ENCODE results near the gene NCAPG2. TPM values are rescaled to one million over a fixed set of nuclear protein-coding genes. Genes with fewer than 3 reads are reported as not detected.

The NCAPG2 gene
- polyA plus RNA-seq, 1 donor (not counting 4 experiments of a cell fraction or from before 2014, with no cell fraction given) = 16.5 TPM

DNA sequence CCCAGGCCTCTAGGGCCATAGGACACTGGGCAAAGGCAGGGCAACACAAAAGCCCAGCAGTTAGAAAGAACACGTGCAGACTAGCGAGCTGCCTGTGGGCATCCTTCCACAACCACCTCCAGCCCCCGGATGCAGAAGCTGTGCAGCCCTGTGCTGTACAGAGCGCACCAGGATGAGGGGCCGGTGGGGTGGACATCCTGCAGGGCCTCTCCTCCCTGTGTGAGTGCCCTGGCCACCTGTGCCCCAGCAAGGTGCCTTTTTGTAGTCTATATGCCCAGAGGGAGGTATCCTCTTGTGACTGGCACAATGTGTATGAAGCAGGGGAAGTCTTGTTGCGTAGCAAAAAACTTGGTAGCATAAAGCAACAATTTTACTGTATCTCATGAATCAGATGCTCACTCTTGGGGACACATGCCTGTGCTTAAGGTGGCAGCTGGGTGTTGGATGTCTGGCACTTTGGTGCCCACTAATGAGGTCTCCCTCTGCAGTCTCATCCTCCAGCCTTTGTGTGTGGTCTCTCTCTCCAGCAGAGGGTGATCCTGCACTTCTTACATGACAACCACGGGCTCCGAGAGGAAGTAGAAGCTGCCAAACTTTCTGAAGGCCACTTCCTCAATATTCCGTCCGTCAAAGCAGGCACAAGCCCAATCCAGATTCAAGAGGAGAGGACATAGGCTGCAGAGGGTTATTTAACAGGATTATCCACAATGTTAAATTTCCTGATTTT, 8.7 kb downstream of the NCAPG2 start:
- H3K9ac ChIP-seq (ENCODE audit: control insufficient read depth, extremely low read depth, insufficient read depth, low read length) = no peak overlapping the region

DNA sequence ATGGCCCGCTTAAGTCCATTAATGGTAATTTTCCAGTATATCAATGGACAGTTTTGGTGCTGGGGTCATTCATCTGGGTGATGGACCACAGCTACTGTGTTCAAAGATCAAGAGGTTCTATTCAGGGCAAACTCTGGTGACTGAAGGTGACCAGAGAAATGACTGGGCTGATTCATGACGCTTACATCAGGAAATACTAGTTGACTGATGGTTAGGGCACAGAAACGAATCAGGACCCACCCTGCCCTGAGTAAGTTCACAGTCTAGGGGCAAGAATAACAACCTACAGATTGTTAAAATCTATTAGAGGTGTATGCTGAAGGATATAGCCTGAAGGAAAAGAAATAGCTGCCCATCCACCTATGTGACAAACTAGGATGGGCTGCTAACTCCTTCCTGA, 9.5 kb downstream of the NCAPG2 start:
- Histone ChIP-seq H3K9ac (ENCODE audit: control insufficient read depth, extremely low read depth, insufficient read depth, low read length) (no peak overlapping the region), H4K20me1 (ENCODE audit: control insufficient read depth, extremely low read depth, insufficient read depth, low read length) (no peaks in the 10 kb centered on the region), H3K9me1 (ENCODE audit: control insufficient read depth, extremely low read depth, insufficient read depth, low read length) (no peaks in the 10 kb centered on the region), H2AFZ (ENCODE audit: control insufficient read depth, low read length) (no peak overlapping the region), H3K27me3 (ENCODE audit: control insufficient read depth, extremely low read depth, insufficient read depth, low read length) (no peaks in the 10 kb centered on the region), H3K4me2 (ENCODE audit: control insufficient read depth, extremely low read depth, insufficient read depth, low read depth, low read length) (no peak overlapping the region), H3K27ac (ENCODE audit: control insufficient read depth, insufficient read depth, low read length) (no peak overlapping the region), H3K9me3 (ENCODE audit: control insufficient read depth, low read depth, low read length) (no peaks in the 10 kb centered on the region), H3K79me2 (ENCODE audit: control insufficient read depth, insufficient read depth, low read length) (peaks cover 32% of the 10 kb centered on the region), H3K4me3 (ENCODE audit: control insufficient read depth in 2 of 3, extremely low read depth in 1 of 3, insufficient read depth in 2 of 3, low read depth in 1 of 3, low read length in 3 of 3) (no peak overlapping the region), H3K4me1 (ENCODE audit: control insufficient read depth, extremely low read depth, insufficient read depth, low read length) (peaks cover 3% of the 10 kb centered on the region), H3K36me3 (ENCODE audit: control insufficient read depth in 2 of 2, extremely low read depth in 1 of 2, insufficient read depth in 2 of 2, low read length in 2 of 2) (peaks cover 0 to 13% of the 10 kb centered on the region in 2 experiments)
- dilution Hi-C loops (cut with MboI; ENCODE audit: extremely low pct_ligation_motif_present, low sequenced_read_pairs) = no loop called here
- DNase-seq (ENCODE audit: low read depth, low spot score) = no peak
- no peak for TF ChIP-seq EZH2 (IDR thresholded peaks at IDR 0.05; ENCODE audit: low read length)
- TF ChIP-seq, protein P1, sequence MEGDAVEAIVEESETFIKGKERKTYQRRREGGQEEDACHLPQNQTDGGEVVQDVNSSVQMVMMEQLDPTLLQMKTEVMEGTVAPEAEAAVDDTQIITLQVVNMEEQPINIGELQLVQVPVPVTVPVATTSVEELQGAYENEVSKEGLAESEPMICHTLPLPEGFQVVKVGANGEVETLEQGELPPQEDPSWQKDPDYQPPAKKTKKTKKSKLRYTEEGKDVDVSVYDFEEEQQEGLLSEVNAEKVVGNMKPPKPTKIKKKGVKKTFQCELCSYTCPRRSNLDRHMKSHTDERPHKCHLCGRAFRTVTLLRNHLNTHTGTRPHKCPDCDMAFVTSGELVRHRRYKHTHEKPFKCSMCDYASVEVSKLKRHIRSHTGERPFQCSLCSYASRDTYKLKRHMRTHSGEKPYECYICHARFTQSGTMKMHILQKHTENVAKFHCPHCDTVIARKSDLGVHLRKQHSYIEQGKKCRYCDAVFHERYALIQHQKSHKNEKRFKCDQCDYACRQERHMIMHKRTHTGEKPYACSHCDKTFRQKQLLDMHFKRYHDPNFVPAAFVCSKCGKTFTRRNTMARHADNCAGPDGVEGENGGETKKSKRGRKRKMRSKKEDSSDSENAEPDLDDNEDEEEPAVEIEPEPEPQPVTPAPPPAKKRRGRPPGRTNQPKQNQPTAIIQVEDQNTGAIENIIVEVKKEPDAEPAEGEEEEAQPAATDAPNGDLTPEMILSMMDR (optimal IDR thresholded peaks at IDR 0.05 in 1 of 3, IDR thresholded peaks at IDR 0.05 in 1 of 3, conservative IDR thresholded peaks at IDR 0.05 in 1 of 3; ENCODE audit: extremely low read depth in 1 of 3, insufficient read depth in 2 of 3, low read length in 3 of 3) = no peak
- FAIRE-seq = no peak

More for the DNA sequence above, 8.7 kb downstream of the NCAPG2 start:
- dilution Hi-C loops (cut with MboI; ENCODE audit: extremely low pct_ligation_motif_present, low sequenced_read_pairs) = no loop called here
- H3K9me1 ChIP-seq (ENCODE audit: control insufficient read depth, extremely low read depth, insufficient read depth, low read length) = no peaks in the 10 kb centered on the region
- H3K9me3 ChIP-seq (ENCODE audit: control insufficient read depth, low read depth, low read length) = no peaks in the 10 kb centered on the region
- TF ChIP-seq EZH2 (IDR thresholded peaks at IDR 0.05; ENCODE audit: low read length) = no peak
- TF ChIP-seq, protein P1 (optimal IDR thresholded peaks at IDR 0.05 in 1 of 3, IDR thresholded peaks at IDR 0.05 in 1 of 3, conservative IDR thresholded peaks at IDR 0.05 in 1 of 3; ENCODE audit: extremely low read depth in 1 of 3, insufficient read depth in 2 of 3, low read length in 3 of 3) = peak; percentile 44 to 70 (median 63)
- H3K4me3 ChIP-seq (ENCODE audit: control insufficient read depth in 2 of 3, extremely low read depth in 1 of 3, insufficient read depth in 2 of 3, low read depth in 1 of 3, low read length in 3 of 3) = no peak overlapping the region
- H3K4me1 ChIP-seq (ENCODE audit: control insufficient read depth, extremely low read depth, insufficient read depth, low read length) = peaks cover 3% of the 10 kb centered on the region
- peak; percentile 66 for FAIRE-seq
- H3K27me3 ChIP-seq (ENCODE audit: control insufficient read depth, extremely low read depth, insufficient read depth, low read length) = no peaks in the 10 kb centered on the region
- peaks cover 0 to 13% of the 10 kb centered on the region in 2 experiments for H3K36me3 ChIP-seq (ENCODE audit: control insufficient read depth in 2 of 2, extremely low read depth in 1 of 2, insufficient read depth in 2 of 2, low read length in 2 of 2)
- H4K20me1 ChIP-seq (ENCODE audit: control insufficient read depth, extremely low read depth, insufficient read depth, low read length) = no peaks in the 10 kb centered on the region
- peaks cover 37% of the 10 kb centered on the region for H3K79me2 ChIP-seq (ENCODE audit: control insufficient read depth, insufficient read depth, low read length)
- peak overlapping the region; percentile 37 for H2AFZ ChIP-seq (ENCODE audit: control insufficient read depth, low read length)
- DNase-seq (ENCODE audit: low read depth, low spot score) = no peak
- no peak overlapping the region for H3K27ac ChIP-seq (ENCODE audit: control insufficient read depth, insufficient read depth, low read length)
- peak overlapping the region; percentile 30 for H3K4me2 ChIP-seq (ENCODE audit: control insufficient read depth, extremely low read depth, insufficient read depth, low read depth, low read length)

Measured in keratinocyte (primary cell).